ENCODE results near the gene MPZL1. TPM values are rescaled to one million over a fixed set of nuclear protein-coding genes. Genes with fewer than 3 reads are reported as not detected.

The MPZL1 gene
- total and polyA plus RNA-seq, 2 donors (not counting 1 experiment from before 2014, with no cell fraction given), result 81.4 to 158 TPM

DNA sequence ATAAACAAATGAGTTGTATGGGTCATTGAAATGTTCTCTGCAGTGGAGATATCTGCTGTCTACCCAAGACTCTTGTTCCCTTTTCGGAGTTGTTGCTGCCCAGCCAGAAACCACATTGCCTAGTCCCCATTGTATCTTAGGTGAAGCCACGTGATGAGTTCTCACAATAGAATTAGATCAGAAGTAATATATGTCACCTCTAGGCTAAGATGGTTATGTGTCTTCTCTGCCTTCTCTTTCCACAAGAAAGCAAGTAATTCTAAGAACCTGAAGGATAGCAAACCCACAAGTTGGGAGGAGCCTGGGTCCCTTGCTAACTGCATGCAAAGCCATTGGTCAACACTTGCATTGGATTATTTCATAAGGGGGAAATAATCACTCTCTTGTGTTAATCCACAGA lies 115.5 kb downstream of the MPZL1 start:
- H3K36me3 ChIP-seq (ENCODE audit: control insufficient read depth, insufficient read depth, low read length), result no peaks in the 10 kb centered on the region
- no peak for DNase-seq (ENCODE audit: low read depth in 2 of 2)
- no peaks in the 10 kb centered on the region for H3K79me2 ChIP-seq (ENCODE audit: control insufficient read depth, insufficient read depth, low read length)
- H3K27me3 ChIP-seq (ENCODE audit: control insufficient read depth, insufficient read depth, low read length), result no peaks in the 10 kb centered on the region
- TF ChIP-seq, protein P1, sequence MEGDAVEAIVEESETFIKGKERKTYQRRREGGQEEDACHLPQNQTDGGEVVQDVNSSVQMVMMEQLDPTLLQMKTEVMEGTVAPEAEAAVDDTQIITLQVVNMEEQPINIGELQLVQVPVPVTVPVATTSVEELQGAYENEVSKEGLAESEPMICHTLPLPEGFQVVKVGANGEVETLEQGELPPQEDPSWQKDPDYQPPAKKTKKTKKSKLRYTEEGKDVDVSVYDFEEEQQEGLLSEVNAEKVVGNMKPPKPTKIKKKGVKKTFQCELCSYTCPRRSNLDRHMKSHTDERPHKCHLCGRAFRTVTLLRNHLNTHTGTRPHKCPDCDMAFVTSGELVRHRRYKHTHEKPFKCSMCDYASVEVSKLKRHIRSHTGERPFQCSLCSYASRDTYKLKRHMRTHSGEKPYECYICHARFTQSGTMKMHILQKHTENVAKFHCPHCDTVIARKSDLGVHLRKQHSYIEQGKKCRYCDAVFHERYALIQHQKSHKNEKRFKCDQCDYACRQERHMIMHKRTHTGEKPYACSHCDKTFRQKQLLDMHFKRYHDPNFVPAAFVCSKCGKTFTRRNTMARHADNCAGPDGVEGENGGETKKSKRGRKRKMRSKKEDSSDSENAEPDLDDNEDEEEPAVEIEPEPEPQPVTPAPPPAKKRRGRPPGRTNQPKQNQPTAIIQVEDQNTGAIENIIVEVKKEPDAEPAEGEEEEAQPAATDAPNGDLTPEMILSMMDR (conservative IDR thresholded peaks at IDR 0.05 in 1 of 2, IDR thresholded peaks at IDR 0.05 in 1 of 2; ENCODE audit: low read depth in 1 of 2, low read length in 2 of 2), result no peak
- TF ChIP-seq EZH2 (IDR thresholded peaks at IDR 0.05; ENCODE audit: low read length, missing control alignments), result no peak
- H3K4me3 ChIP-seq (replicated peaks in 1 of 4; ENCODE audit: control extremely low read depth in 1 of 4, insufficient read depth in 1 of 4, low read depth in 3 of 4, low read length in 4 of 4), result no peak overlapping the region
- H2AFZ ChIP-seq (ENCODE audit: low read length), result no peak overlapping the region
- H3K4me2 ChIP-seq (ENCODE audit: extremely low read depth, insufficient read depth, low read length), result no peak overlapping the region
- no peak overlapping the region for H3K27ac ChIP-seq (ENCODE audit: insufficient read depth, low read length)
- H3K9me3 ChIP-seq (ENCODE audit: control insufficient read depth, insufficient read depth, low read depth, low read length), result no peaks in the 10 kb centered on the region
- H3K9ac ChIP-seq (ENCODE audit: insufficient read depth, low read length), result no peak overlapping the region
- no peaks in the 10 kb centered on the region for H4K20me1 ChIP-seq (ENCODE audit: control insufficient read depth, extremely low read depth, insufficient read depth, low read length)
- H3K4me1 ChIP-seq (ENCODE audit: control insufficient read depth, extremely low read depth, insufficient read depth, low read length), result no peaks in the 10 kb centered on the region

DNA sequence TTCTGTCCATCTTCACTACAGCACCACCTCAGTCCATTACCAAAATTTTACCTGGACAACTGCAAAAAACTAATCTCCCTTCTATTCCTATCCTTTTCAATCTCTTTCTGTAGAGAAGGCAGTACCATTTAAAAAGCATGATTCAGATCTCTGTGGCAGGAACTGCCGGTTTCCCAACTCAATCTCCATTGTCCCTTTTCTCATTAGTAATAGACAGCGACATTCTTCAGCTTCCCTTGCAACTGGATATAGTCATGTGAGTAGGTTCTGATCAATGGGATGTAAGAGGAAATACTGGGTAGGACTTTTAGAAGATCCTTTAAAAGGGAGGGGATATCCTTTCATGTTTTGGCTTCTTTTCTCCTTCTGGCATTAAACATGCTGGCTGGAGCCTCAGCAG lies 117.2 kb downstream of the MPZL1 start:
- no peak for DNase-seq (ENCODE audit: low read depth in 2 of 2)

More for the DNA sequence above, 117.2 kb downstream of the MPZL1 start:
- Histone ChIP-seq H3K79me2 (ENCODE audit: control insufficient read depth, insufficient read depth, low read length) (no peaks in the 10 kb centered on the region), H3K36me3 (ENCODE audit: control insufficient read depth, insufficient read depth, low read length) (no peaks in the 10 kb centered on the region), H4K20me1 (ENCODE audit: control insufficient read depth, extremely low read depth, insufficient read depth, low read length) (no peaks in the 10 kb centered on the region), H3K4me3 (replicated peaks in 1 of 4; ENCODE audit: control extremely low read depth in 1 of 4, insufficient read depth in 1 of 4, low read depth in 3 of 4, low read length in 4 of 4) (no peak overlapping the region), H2AFZ (ENCODE audit: low read length) (no peak overlapping the region), H3K9me3 (ENCODE audit: control insufficient read depth, insufficient read depth, low read depth, low read length) (no peaks in the 10 kb centered on the region), H3K27ac (ENCODE audit: insufficient read depth, low read length) (no peak overlapping the region), H3K4me2 (ENCODE audit: extremely low read depth, insufficient read depth, low read length) (no peak overlapping the region), H3K9ac (ENCODE audit: insufficient read depth, low read length) (no peak overlapping the region), H3K27me3 (ENCODE audit: control insufficient read depth, insufficient read depth, low read length) (no peaks in the 10 kb centered on the region), H3K4me1 (ENCODE audit: control insufficient read depth, extremely low read depth, insufficient read depth, low read length) (no peaks in the 10 kb centered on the region)
- TF ChIP-seq, protein P1 (conservative IDR thresholded peaks at IDR 0.05 in 1 of 2, IDR thresholded peaks at IDR 0.05 in 1 of 2; ENCODE audit: low read depth in 1 of 2, low read length in 2 of 2), result no peak
- no peak for TF ChIP-seq EZH2 (IDR thresholded peaks at IDR 0.05; ENCODE audit: low read length, missing control alignments)

Other genes starting within 250 kb of the MPZL1 start
- gene CD247, start 203.5 kb upstream of the MPZL1 start, total RNA-seq, result not detected in 2 replicates
- gene CD247, start 203.5 kb upstream of the MPZL1 start, polyA plus RNA-seq, result not detected in 2 replicates
- gene CREG1, start 168.2 kb upstream of the MPZL1 start, total RNA-seq, result 58.5 and 108 TPM in 2 replicates
- 29.4 and 75.5 TPM in 2 replicates for gene CREG1, start 168.2 kb upstream of the MPZL1 start, polyA plus RNA-seq
- gene RCSD1, start 91.8 kb upstream of the MPZL1 start, total RNA-seq, result under 0.01 TPM in 1 of 2 replicates, not detected in the other
- gene RCSD1, start 91.8 kb upstream of the MPZL1 start, polyA plus RNA-seq, result 0.05 and 4.1 TPM in 2 replicates
- under 0.01 and 0.17 TPM in 2 replicates for gene ADCY10, start 192.2 kb downstream of the MPZL1 start, total RNA-seq
- 0.09 TPM in 1 of 2 replicates, not detected in the other for gene ADCY10, start 192.2 kb downstream of the MPZL1 start, polyA plus RNA-seq
- 64.4 and 71.1 TPM in 2 replicates for gene DCAF6, start 214.7 kb downstream of the MPZL1 start, total RNA-seq
- 89.9 and 143 TPM in 2 replicates for gene DCAF6, start 214.7 kb downstream of the MPZL1 start, polyA plus RNA-seq
- 32.1 and 35.2 TPM in 2 replicates for gene MPC2, start 215.1 kb downstream of the MPZL1 start, total RNA-seq
- gene MPC2, start 215.1 kb downstream of the MPZL1 start, polyA plus RNA-seq, result 52.6 and 58.7 TPM in 2 replicates